Cortex of kidney (tissue), 1 donor: Measurements from ENCODE around the gene NPHP4.

Source experiments
- DNase-seq: peaks from one replicate; lab custom pipeline; 2025; lab: John Stamatoyannopoulos, UW

The NPHP4 gene

DNA sequence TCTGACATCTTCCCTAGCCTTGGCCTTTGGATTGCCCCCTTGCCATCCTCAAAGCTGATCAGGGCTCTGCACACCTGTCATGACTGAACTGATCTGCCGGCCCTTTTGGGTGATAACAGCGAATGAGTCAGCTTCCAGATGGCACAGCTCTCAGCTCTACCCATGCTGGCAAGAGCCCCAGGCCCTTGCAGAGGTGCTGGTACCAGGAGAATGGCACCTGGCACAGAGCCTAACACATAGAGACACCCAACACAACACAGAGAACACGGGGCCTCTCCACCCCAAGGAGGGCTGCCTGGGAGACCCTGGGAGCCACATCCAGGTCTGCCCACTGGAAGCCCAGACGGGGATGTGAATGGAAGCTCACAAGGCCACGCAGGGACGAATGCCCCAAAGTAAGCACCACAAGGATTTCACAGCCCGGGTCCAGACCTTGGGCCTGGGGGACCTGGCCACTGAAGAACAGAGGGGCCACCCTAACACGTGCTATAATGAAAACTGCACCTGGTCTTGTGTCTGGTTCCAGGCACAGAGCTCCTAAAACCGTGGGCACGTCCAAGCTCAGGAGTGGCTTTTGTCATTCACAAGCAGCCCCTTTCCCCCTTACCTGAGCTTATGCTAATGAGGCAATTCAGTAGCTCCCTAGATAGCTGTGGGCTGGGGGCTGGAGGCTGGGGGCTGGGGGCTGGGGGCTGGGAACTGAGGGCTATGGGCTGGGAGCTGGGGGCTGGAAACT, 160.5 kb downstream of the NPHP4 start:
- DNase-seq = no peak

DNA sequence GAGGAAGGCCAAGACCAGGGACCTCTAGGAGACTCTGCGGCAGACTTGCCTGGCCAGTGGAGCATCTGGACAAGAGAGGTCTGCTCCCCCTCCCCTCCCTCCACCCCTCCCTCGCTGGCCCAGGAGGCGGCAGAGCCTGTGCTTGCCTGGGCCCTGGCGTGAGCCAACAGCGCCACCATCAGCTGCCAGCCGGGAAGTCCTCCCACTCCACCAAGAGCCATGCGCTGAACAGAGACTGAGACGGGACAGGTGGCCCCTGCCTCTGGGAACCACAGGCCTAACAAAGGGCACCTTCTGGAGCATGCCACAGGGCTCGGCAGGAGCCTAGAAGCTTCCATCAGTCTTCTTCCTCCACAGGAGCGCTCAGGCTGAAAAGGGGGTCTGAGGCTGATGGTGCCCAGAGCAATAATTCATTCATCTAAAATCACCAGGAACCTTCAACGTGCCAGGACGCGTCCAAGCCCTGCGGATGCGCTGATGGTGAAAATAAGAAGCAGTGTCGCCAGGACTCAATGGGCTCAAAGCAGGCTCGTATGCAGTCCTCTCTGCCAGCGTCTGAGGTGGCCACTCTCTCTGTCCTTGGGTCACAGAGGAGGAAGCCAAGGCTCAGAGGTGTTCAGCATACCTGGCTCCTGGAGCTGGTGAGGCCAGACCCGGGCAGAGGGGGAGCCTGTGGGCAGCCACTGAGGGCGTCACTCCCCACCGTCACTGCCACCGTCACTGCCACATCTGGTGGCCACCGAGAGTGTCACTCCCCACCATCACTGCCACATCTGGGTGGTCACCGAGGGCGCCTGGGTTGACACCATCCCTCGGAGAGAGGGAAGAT, 161.2 kb downstream of the NPHP4 start:
- DNase-seq = no peak

DNA sequence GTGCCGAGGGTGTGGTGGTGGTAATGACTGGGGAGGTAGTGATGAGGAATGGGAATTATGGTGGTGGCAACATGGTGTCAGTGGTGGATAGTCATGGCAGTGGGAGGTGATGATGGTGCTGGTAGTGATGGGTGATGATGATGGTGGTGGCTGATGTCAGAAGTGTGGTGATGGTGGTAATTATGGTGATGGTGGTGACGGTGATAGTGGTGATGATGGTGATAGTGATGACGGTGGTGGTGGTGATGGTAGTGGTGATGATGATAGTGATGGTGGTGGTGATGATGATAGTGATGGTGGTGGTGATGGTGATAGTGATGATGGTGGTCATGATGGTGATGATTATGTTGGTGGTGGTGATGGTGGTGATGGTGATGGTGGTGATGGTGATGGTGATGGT, 162.8 kb downstream of the NPHP4 start:
- DNase-seq = no peak

DNA sequence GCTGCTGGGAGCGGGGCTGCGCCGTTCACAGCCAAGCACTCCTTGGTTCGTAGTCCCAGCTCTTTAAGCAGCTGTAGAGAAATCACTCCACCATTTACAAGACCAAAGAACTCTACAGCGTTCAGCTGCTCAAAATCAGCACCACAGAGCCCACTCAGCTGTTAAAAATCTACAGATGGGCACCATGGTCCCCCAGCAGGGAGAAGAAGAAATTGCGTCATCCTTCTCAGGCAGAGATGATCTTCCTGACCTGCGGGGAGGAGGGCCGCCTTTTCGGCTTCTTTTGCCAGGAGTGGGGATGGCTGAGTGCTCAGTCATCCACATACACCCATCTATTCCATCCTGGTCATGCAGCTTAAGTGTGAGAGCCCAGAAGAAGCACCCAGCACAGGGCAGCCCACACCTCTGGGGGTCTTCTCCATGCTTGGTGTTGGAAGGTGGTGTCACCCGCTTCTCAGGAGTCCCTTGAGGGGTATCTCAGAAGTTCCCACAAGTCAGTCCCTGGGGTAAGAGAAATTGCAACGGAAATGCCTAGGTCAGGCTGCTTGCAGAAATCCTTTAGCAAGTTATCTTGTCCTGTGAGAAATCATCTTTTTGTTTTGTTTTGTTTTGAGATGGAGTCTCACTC, 163.8 kb downstream of the NPHP4 start:
- no peak for DNase-seq

DNA sequence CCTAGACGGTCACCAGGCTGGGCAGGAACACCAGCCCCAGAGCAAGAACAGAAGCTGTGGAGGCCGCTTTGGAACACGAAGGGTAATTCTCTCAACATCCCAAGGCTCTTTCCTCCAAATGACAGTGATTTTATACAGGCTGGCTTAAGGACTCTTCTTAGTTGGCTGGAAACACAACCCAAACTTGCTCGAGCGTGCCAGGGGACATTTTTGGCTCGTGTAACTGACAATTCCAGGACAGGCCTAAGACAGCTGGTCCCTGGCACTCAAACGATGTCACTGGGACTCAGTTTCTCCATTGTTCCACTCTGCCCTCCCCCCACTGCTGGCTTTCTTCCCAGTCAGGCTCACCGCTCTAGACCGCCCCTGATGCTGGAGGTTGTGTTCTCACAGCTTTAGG, 164.7 kb downstream of the NPHP4 start:
- DNase-seq = no peak

DNA sequence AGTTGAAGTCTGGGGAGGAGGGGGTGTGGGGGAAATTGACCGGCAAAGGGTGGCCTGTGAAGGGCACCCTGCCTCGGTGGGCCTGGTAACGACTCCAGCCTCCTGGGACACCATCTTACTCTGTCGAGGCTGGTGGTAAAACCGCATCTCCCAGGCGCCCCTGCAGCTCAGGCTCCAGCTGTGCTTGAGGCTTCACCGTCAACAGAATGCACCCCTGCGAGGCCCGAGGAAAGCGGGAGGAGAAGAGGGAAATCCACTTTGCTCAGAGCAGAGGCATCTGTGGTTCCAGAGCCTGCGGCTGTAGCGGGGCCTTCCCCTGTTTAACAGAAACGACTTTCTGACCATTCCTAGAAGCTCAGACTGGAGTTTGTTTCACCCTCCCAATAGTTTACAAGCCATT, 165.6 kb downstream of the NPHP4 start:
- no peak for DNase-seq

DNA sequence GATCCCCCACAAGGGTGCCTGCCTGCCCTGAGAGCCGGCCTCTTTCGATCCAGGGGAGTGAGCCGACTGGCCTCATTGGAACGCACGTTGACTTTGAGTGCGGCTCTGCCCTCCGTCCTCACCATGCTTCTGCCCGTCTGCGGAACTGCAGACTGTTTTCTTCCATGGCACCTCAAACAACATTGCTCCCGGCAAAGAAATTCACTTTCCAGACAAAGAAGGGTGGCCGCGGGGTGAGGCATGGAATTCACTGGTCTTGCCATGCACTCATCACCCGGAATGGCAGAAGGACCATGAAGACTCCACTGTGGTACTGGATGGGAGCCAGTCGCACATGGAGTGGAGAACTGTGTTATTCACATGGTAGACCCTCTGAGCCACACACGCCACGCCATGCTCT, 169.5 kb downstream of the NPHP4 start:
- no peak for DNase-seq

DNA sequence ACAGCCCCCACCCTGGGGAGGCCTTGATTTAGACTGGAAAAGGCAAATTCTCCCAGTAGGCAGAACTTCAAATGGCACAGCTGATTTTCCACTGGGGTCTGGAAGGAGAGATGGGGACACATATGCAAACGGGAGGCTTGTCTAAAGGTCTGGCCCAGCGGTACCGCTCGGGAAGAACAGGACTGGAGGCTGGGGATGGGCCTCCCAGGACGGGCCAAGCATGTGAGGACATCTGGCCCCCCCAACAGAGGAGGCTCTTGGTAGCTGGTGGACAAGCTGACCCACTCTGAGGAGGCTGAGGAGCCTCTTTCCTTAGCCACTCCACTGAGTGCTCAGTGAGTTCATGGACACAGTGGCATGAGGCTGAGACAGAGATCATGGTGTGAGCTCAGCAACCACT, 170.0 kb downstream of the NPHP4 start:
- no peak for DNase-seq

DNA sequence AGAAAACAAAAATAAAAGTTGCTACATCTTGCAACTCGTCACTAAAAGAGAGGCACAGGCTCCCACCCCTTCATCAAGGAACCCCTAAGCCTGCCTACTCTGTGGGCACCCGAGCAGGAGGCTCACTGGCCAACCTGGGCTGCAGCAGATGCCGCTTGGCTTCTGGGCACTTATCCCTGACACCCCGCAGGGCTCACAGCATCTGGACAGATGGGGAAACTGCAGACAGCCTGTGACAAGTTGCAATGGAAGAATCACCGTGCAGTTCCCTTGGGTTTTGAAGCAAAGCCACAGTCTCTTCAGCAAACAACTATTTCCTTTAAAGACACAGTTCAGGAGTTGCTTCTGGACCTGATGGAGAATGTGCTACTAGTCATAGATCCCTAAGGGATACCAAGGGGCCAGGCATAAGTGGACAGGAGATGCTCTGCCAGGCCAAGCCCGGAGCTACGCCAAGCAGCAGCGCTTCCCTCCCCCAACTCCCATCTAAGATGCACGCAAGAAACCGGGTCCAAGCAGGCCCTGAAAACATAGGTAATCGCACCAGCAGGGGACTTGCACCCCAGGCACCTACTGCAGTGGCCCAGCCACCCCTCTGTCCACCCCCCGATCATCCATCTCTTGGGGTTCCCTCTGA, 170.6 kb downstream of the NPHP4 start:
- no peak for DNase-seq

DNA sequence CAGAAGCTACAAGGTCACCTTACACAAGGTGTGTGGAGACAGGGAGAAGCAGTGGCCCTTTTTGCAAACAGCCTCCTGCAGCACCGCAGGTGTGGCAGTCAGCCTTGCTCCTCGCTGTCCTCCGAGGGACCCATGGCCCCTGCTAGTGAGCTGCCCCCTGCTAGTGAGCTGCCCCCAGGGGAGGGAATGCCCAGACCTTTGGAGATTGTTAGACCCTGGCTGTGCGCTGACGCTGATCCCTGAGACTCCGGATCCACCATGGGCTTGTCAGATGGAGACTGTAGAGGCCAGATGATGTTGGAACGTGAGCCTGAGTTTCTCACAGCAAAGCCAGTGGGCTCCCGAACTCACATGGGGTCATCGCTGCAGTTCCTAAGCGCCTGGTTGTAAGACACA, 172.2 kb downstream of the NPHP4 start:
- no peak for DNase-seq

DNA sequence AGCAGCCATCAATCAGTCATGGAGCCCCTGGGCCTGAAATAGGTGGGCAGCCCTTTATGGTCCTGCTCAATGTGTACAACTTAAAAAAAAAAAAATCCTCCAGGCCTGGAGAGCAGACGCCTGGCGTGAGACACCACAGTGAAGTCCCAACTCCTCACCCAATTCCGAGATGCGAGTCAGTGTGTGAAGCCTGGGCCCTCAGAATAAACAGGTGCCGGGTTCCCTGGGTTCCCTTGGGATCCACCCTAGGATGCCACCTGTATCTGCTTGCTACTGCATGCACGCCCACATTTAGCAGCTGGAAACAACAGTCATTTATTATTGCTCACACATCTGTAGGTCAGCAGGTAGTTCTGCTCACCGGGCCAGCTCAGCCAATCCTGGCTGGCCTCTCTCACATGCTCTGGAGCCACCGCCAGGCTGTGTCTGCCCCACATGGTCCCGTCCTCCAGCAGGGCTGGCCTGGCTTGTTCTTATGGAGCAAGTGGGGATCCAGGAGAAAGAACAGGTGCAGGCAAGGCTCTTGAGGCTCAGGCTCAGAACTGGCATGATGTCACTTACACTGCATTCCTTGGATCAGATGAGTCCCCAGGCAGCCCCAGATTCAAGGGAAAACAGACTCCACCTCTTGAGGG, 172.7 kb downstream of the NPHP4 start:
- DNase-seq = no peak

DNA sequence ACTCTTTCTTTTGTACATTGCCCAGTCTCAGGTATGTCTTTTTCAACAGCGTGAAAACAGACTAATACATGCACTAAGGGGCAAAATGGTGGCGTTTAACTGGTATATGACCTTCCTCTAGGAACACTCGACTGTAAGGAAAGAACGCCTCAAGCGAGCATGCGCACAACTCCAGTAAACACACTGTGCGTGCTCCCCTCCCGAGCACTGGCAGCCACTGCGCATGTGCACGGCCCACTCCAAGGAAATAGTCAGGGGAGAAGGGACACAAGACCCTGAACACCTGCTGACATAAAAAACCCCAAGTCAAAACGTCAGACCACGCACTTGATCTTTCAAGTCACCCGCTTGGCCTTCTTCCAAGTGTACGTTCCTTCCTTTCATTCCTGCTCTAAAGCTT, 173.5 kb downstream of the NPHP4 start:
- DNase-seq = no peak

DNA sequence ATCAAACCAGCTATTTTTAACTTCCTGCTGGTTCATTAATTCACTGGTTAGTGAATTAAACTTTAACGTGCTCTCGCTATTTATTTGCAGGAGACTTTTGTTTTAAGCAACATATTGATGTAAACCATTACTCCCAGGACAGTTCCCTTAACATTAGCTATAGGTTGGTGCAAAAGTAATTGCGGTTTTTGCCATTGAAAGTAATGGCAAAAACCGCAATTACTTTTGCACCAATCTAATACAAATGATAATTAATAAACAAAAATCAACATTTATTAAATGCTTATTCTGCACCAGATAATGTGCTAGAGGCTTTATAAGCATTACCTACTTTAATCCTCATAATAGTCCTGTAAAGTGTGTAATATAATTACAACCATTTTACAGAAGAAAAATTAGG, 176.5 kb downstream of the NPHP4 start:
- no peak for DNase-seq

DNA sequence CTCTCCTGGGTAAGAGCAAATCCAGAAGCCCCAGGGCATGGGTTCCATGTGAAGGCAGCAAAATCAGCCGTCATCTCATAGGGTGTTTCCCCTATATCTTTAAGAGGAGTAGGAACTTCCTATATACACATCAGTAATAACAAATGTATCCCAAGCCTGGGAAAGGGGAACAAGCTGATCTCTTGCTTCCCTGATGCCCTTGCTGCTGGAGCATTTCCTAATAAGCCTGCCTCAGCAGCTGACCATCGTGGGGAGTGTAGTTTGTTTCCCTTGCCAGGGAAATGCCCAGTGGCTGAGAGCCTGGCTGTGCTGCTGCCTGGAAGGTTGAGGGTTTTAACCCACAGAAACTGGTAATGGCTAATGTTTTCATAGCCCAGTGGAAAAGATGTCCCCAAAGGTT, 177.0 kb downstream of the NPHP4 start:
- DNase-seq = no peak

DNA sequence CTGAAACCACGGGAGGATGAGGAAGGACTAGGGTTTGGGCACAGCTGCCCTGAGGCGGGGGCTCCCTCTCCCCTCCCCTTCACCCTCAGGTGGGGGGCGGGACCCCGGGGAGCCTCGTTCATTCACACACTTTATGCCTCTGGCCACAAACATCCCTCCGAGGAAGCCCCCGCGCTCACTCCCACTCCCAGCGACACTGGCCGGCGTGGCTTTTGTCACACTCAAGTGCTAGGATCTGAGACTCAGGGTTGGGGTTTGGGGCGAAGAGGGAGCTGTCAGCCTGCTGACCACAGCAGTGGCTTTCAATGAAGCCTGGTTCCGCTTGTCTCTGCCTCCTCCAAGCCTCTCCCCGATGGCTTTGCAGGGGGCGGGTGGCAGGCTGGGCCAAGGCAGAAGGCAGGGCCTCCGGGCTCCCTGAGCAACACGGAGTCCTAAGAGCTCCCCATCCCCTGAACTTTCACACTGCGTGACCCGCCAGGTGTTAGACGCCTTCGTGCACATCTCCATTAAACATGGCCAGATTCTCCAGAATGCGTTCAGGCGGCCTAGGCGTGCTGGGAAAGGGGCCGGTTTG, 178.1 kb downstream of the NPHP4 start:
- no peak for DNase-seq

DNA sequence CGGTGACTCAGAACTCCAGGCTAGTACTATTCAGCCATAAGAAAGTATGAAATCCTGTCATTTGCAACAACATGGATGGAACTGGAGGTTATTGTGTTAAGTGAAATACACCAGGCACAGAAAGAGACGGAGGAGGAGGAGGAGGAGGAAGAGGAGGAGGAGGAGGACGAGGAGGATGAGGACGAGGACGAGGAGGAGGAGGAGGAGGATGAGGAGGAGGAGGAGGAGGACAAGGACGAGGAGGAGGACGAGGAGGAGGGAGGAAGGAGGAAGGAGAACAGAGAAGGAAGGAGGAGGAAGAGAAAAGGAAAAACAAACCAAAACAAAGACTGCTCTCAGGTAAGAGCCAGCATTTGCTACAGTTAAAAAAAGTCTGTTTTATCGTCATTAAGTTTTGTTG, 178.7 kb downstream of the NPHP4 start:
- no peak for DNase-seq
